ENCODE measurements around the gene ZNF862.
A peak's percentile ranks its signal among the peaks of the same experiment; 100 is the strongest.

Gene ZNF862

DNA sequence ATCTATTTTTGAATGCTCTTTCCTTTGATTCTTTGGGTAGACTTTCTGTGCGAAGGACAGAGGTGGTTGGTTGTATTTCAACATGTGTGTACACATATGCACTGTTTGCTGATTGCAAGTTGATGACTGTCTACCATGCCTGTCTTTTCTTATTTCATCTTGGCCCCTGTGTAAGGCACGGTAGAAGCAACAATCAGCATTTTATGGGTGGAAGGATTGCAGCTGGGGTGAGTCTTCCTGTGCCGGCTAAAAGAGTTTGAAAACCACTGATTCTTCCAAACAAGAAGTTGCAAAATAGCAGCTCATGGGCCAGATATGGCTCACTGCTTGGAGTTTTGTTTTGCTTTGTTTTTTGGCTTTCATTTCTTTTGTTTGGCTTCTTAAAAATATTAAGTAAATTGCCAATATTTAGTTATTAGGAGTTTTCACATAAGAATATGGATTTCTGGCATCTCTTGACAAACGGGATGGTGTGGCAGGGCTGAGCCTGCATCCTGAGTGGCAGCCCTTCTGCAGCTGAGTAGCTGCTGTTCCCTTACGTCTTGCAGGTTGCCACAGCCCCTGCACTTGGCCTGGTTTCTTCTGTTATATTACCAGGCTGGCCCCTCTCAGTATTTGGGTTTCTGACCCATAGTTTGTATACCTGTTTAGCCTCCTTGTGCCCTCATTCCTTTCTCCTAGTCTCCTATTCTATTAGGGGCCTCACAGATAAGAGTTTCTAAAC lies 7.2 kb downstream of the ZNF862 start:
- DNase-seq (ENCODE audit: low read depth in 2 of 2), result no peak

DNA sequence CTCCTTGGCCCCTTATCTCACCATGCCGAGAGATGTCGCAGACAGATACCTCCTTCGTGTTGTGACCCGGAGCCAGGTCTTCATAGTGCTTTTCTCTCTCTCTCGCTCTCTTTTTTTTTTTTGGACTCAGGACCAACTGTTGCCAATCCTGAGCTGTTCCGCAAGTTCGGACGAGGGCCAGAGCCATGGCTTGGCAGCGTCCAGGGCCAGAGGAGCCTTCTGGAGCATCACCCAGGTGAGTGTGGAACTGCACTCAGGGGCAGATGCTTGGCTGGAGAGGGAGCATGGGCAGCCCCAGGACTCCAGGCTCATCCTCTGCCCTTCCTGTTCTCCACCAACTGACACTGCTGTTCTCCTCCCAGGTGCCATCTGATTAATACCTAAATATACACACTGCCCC lies 7.8 kb downstream of the ZNF862 start:
- no peak for DNase-seq (ENCODE audit: low read depth in 2 of 2)

DNA sequence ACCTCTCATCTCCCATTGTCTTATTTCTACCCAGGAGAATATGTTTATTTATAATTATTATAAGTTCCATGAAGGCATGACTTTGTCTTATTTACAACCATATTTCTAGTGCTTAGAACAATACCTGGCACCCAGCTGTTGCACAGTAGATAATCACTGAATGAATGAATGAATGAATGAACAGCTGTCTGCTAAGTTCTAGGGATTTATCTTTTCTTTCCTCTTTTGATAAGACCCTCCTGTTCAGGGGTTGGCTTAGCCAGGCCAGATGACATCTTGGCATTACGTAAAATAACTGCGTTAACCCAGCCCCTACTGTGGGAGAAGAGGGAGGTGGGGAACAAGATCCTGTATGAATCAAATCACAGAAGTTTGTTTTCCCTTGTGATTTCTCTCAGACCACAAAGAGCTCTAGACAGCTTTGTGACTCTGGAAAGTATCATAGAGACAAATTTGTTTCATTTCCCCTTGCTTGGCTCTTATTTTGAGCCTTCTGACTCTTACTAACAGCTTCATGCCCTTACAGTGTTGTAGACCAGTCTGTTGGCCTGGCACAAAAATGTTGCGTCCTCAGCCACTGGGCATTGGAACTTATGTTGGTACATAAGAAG lies 8.4 kb downstream of the ZNF862 start:
- DNase-seq (ENCODE audit: low read depth in 2 of 2), result no peak

DNA sequence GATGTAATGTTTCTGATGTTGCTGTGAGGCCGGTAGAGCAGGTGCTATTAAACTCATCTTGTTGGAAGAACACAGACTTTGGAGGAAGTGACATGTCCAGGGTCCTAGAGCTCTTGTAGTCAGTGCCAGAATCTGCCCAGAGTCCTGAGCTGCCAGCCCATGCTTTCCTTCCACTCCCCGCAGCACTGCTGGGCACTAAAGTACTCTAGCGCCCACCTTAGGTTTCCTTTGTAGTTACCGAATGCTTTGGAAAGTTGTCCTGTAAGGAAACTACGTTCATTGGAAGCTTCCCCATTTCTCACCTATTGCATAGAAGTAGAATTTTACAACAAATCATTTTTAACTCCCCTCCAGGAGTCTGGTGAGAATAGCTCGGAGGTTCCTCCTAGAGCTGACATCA lies 11.0 kb downstream of the ZNF862 start:
- no peak for DNase-seq (ENCODE audit: low read depth in 2 of 2)

DNA sequence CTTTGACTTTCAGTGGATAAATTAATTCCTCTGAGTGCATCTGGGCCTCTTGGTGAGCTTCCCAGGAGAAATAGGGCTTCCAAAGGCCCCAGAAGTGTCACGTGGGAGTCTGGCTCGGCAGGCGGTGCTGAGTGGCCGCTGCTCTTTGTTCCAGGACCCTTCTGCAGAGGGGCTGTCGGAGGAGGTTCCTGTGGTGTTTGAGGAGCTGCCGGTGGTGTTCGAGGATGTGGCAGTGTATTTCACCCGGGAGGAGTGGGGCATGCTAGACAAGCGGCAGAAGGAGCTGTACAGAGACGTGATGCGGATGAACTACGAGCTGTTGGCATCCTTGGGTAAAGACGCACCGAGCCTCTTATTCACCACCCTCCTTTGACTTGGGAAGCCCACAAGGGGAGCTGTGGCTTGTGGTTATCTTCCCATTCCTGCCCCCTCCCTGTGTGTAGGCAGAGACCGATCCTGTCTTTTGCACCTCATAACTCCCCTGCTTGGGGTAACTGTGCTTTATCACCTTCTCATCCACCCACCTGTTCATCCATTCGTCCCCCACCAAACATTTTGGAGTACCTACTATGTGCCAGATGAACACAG lies 11.9 kb downstream of the ZNF862 start:
- no peak for DNase-seq (ENCODE audit: low read depth in 2 of 2)

DNA sequence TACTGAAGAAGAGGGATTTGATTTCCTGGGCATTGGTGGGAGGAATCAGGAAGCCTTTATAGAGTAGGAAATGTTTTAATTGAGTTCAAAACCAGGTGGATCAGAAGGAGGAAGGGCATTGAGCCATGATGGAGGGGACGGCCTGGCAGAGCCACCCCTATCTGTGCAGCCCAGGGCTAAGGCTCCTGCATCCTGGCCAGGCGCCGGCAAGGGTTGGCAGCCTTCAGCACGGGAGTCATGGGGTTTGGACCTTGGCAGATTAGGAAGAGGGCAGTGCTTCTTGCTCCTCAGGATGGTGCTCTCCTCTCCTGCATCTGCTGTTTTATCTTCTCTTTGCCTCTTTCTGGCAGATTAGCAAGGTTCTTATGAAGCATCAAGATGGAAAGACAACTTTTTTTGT lies 12.5 kb downstream of the ZNF862 start:
- no peak for DNase-seq (ENCODE audit: low read depth in 2 of 2)

DNA sequence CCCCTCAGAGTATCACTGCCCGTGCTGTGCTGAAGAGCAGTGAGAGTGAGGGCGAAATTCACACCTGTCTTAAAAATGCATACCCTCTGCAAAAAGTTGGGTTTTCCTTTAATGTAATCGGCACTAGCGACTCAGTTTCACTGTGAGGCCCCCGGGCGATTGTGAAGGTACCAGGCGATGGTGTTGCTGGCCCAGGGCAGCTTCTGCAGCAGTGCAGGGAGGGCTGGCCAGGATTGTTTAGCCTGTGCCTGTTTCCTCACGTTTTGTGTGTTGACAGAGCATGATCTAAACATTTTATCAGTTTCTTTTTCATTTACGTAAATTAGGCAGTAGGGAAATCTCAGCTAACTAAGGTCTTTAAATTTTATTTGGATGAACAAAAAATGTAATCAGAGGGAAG lies 13.3 kb downstream of the ZNF862 start:
- DNase-seq (ENCODE audit: low read depth in 2 of 2), result no peak

DNA sequence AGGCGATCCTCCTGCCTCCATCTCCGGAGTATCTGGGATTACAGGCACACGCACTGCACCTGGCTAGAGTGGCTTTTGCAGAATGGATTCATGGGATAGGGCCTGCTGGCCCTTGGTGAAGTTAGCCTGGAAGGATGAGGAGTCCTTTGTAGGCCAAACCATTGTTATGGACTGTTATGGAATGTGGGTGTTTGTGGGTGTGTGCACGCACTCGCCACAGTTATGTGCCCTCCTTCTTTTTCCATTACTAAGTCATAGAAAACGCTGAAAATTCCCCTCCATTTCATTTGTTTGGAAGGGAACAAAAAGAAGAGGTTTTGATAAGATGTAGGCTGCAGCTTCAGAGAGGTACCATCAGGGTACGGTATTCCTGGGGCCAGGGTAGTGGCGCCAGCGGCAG lies 15.0 kb downstream of the ZNF862 start:
- no peak for DNase-seq (ENCODE audit: low read depth in 2 of 2)

DNA sequence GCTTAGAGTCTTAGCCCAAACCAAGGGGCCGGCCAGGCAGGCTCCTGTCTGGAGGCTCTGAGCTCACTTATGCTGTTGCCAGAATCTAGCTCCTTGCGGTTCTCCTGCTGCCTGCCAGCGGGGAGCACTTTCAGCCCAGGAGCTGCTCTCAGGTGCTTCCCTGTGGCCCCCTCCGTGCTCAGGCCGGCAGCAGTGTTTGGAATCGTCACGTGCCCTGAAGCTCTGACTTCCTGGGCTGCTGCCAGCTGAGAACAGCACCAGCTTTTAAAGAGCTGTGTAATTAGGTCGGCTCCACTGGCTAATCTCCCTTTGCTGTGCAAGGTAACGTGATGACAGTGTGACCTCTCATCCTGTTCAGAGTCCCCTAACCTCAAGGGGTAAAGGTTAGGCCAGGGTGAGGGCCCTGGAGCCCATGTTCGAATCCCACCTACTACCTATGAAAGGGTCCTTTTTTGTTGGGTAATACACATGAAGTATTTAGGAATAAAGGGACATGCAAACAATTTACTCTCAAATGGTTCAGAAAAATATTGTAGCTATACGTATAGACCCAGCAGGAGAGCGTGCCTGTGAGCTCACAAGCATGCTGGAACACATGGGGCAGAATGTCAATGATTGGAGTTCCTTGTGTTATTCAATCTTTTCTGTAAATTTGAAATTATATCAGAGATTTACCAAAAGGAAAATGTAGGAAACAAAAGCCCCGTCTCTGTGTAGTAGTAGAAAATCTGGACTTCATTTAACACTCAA lies 16.6 kb downstream of the ZNF862 start:
- no peak for DNase-seq (ENCODE audit: low read depth in 2 of 2)

DNA sequence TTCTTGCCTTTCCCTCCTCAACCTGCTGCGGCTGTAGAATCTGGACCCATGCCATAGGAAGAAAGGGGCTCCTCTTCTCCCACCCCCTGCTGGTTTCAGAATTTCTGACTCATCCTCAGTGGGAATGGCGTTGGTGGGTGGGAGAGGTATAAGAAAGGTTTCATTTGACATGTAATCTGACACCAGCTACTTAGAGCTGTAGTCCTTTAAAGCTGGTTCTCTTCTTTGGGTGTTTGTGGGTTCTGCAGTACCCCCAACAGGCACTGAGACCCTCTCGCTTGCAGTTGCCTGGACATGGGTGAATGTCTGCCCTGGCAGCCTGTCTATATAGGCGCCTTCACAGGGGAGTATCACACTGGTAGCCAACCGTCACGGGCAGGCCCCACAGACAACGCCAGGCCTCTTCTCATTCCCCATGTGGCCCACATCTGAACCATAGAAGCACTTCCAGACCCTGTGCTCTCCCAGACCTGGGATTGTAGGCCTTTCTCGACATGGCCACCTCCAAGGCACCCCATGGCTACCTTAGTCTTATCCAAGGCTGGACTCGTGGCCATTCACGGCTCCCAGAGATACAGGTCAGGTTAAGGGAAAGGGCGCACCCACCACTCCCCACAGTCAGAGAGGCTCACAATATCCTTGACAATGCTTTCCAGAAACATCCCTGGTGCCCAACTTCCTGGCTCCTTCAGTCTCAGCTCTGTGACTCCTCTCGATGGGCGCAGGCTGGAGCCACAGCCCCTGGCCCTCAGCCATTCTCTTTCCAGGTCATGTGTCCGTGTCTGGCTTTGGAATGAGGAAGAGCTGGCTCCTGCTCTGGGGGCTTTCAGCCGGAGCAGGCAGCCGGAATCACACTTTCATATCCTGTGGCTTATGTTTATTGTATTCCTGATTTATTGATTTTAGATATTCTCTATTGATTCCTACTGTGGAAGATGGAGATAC lies 17.5 kb downstream of the ZNF862 start:
- DNase-seq (ENCODE audit: low read depth in 2 of 2), result no peak

DNA sequence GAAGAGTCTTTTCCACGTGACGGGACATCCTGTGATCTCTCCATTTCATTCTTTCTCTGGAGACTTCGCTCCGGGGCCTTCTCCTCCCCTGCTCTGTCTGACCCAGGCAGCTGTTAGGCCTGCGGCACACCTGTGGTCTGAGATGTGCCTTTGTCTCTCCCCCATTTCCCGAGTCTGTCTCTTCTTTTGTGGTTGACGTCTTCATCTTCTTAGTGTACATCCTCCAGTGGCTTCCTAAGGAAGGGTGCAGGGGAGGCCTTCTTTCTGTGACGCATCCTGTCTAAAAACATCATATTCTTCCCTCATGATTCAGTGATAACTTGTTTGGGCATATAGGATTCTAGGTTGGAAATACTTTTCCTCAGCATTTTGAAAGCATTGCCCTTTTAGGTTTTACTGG lies 18.4 kb downstream of the ZNF862 start:
- DNase-seq (ENCODE audit: low read depth in 2 of 2), result no peak

DNA sequence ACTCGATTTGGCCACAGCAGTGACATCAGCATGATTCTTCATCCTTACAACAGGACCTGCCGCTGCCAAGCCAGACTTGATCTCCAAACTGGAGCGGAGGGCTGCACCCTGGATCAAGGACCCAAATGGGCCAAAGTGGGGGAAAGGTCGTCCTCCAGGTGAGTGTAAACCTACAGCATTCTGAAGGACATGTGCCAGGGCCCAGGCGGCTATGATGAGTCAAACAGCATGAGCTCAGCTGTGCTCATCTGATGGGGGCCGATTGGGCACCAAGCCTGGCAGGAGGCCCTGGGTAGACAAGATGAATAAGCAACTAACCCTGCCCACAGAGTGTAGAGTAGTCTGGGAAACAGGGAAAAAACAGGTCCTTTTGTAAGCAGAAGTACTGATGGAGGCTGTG lies 21.2 kb downstream of the ZNF862 start:
- no peak for DNase-seq (ENCODE audit: low read depth in 2 of 2)

DNA sequence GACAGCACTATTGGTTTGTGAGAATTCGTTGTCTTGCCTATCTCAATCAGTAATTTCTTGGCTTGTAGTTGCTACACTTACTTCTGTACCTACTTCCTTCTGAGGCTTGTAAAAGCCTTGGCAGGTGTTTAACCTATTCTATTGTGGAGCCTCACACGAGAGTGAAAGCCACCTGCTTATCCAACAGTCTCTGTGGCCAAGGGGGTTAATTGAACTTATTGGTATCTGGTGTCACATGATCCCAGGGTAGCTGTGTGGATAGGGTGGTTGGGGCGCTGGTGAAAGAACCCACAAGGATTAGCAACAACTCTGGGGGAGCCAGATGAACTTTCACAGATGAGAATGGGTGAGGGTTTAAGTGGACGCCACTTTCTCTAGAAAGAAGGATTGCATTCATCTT lies 21.7 kb downstream of the ZNF862 start:
- DNase-seq (ENCODE audit: low read depth in 2 of 2), result no peak

DNA sequence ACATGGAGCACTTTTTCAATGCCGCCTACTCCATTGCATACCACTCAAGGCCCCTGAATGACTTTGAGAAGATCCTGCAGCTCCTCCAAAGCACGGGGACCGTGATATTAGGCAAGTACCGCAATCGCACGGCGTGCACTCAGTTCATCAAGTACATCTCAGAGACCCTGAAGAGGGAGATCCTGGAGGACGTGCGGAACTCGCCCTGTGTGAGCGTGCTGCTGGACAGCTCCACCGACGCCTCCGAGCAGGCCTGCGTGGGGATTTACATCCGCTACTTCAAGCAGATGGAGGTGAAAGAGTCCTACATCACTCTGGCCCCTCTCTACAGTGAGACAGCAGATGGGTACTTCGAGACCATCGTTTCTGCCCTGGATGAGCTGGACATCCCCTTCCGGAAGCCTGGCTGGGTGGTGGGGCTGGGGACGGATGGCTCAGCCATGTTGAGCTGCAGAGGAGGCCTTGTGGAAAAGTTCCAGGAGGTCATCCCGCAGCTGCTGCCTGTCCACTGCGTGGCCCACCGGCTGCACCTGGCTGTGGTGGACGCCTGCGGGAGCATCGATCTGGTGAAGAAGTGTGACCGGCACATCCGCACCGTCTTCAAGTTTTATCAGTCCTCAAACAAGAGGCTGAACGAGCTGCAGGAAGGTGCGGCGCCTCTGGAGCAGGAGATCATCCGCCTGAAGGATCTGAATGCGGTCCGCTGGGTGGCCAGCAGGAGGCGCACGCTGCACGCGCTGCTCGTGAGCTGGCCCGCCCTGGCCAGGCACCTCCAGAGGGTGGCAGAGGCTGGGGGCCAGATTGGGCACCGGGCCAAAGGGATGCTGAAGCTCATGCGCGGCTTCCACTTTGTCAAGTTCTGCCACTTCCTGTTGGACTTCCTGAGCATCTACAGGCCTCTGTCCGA lies 22.9 kb downstream of the ZNF862 start:
- DNase-seq (ENCODE audit: low read depth in 2 of 2), result no peak

DNA sequence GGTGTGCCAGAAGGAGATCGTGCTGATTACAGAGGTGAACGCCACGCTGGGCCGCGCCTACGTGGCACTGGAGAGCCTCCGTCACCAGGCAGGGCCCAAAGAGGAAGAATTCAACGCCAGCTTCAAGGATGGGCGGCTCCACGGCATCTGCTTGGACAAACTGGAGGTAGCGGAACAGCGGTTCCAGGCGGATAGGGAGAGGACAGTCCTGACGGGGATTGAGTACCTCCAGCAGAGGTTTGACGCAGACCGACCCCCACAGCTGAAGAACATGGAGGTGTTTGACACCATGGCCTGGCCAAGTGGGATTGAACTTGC lies 23.5 kb downstream of the ZNF862 start:
- DNase-seq (ENCODE audit: low read depth in 2 of 2), result no peak

DNA sequence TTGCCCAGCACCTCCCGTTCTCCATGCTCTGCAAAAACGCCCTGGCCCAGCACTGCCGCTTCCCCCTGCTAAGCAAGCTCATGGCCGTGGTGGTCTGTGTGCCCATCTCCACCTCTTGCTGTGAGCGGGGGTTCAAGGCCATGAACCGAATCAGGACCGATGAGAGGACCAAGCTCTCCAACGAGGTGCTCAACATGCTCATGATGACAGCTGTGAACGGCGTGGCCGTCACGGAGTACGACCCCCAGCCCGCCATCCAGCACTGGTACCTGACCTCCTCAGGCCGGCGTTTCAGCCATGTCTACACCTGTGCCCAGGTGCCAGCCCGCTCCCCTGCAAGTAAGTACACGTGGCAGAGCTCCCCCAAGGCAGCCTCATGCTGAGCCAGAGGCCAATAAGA lies 24.0 kb downstream of the ZNF862 start:
- no peak for DNase-seq (ENCODE audit: low read depth in 2 of 2)

DNA sequence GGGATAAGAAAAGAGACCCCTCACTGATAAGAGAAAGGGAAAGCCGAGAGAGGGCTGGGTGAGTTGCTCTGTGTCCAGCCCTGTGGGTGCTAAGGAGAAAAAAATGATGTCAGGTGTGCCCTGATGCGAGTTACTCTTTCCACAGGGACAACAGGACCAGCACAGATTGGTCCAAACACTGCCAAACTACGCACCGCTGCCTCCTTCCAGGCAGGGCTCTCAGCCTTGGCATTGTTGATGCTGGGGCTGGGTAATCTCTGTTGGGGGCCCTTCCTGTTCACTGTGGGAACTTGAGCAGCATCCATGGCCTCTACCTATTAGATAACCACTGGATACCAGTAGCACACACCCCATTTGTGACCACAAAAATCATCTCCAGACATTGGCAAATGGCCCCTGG lies 25.3 kb downstream of the ZNF862 start:
- DNase-seq (ENCODE audit: low read depth in 2 of 2), result no peak

DNA sequence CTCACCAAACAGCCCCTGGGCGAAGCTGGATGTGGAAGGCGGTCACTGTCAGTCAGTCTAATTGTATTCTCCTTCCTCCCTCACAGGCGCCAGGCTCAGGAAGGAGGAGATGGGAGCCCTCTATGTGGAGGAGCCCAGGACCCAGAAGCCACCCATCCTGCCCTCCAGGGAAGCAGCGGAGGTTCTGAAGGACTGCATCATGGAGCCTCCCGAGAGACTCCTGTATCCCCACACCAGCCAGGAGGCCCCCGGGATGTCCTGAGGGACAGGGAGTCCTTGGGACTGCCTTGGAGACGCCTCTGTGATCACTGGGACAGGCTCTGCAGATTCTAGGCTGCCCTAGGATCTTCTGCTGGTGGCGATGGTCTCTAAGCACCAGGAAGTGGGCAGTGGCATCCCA lies 25.8 kb downstream of the ZNF862 start:
- no peak for DNase-seq (ENCODE audit: low read depth in 2 of 2)

DNA sequence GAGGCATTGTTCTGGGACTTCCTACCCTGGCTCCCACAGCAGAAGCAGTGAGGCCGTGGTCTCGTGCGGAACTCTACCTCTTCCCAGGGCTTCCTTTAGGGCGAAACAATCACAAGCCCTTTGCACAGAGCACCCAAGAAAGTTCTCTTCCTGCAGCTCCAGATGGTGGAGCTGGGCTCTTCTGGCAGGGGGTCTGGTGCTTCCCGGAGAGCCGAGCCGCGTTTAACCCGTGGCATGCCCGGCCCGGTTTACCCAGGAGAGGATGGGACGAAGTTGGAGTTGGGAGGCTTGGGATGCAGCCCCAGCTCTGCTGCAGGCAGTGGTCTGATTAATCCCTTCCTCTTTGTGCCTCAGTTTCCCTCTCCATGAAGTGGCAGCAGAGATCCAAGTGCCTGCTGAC lies 26.6 kb downstream of the ZNF862 start:
- DNase-seq (ENCODE audit: low read depth in 2 of 2), result no peak

DNA sequence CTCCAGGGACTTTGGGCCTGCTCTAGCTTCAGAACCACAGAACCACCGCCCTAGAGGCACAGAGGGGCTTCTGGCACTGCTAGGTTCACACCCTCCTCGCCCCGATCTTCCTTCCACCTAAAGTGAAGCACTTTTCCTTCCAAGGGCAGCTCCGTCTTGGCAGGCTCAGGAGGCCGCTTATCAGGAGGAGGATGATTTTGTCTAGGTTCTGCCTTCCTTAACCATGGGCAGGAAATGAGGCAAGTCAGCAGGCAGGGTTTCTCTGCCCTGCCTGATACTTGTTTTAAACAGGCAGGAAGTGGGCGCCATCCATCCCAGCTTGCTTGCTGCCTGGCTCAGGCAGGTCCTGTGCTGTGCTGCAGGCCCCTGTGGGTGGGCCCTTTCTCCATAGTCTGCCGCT lies 27.3 kb downstream of the ZNF862 start:
- peak in 1 of 2 donors; percentile 35 for DNase-seq (ENCODE audit: low read depth in 2 of 2)
